OCI-LY1 (cell line): ENCODE results near the gene TBL1X.

Experiments used
- CTCF ChIP-seq: fragments of 200-600 bp; sonication (generic), shearing (Covaris generic); IDR thresholded peaks from 2 replicates; pipeline ENCODE4 v1.5.1; 2017; ENCODE audit warnings: mild to moderate bottlenecking, antibody characterized with exemption, low read length, moderate library complexity, mixed read lengths
- EZH2 ChIP-seq: fragments of 200-600 bp; sonication (generic), shearing (Covaris generic); IDR thresholded peaks from 2 replicates; pipeline ENCODE4 v1.8.0; 2017; ENCODE audit warnings: borderline replicate concordance, mixed run types, mild to moderate bottlenecking, antibody characterized with exemption, low read length, moderate library complexity, mixed read lengths

GRCh38 chrX:9516635-9517034 lies 51.8 kb downstream of the TBL1X start:
- TF ChIP-seq CTCF (no peak), EZH2 (no peak)
